ENCODE measurements around the gene NAALAD2. TPM values are rescaled to one million over a fixed set of nuclear protein-coding genes. Genes with fewer than 3 reads are reported as not detected.

Gene NAALAD2
- total and polyA plus RNA-seq, 4 experiments from 2014 or later: 0.08 TPM; not detected in 3

DNA sequence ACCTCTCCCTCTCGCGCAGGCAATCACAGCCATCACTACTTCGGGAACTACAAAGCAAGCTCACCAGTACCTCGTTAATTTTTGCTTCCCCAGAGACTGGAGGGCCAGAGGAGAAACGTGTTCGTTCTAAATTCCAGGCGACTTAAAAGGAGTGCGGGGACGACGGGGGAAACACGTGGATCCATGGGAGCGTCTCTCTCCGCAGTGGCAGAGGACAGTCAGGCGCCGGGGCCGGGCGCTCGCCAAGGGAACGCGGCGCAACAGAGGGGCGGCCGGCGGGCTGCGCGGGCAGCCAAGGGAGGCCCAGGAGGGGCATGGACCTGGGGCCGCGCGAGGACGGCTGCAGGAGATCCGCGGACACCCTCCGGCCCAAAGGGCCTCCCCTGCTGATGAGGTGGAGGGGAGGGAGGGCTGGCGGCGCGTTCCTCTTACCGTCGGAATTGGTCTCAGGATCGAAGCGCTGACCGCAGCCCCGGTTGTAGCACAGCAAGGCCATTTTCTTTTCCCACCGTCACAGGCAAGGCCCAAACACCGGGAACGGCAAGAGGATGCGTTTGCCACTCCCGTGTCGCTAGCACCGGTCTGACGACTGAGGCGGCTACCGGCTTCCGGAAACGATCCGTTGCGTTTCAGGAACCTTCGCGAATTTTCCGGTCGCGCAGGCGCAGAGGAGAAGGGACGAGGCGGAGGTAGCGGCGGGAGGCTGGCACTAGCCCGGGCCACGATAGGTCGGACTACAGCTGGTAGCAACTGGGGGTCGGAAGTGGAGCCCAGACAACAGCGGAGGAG, 88.2 kb downstream of the NAALAD2 start, which contains the start of gene CHORDC1:
TSS of gene CHORDC1 (minus strand) at position 591 of the 789 bp plus-strand sequence. CDS start at position 496, 95 bp downstream.
- Mint-ChIP-seq H3K36me3 (peaks cover 3 to 24% of the 10 kb centered on the region in 2 donors), H3K27me3 (no peaks in the 10 kb centered on the region), H3K9me3 (no peaks in the 10 kb centered on the region), H3K27ac (peak within 1 kb of the TSS; percentile 88 to 99 (median 97)), H3K4me1 (peaks cover 44 to 62% (median 52%) of the 10 kb centered on the region in 4 donors), H3K4me3 (peak within 1 kb of the TSS; percentile 96 to 99 (median 98))
- POLR2A ChIA-PET (ENCODE audit: partially characterized antibody): interaction anchor here (0.8 to 1.6 kb wide), 6 partner anchors 8 to 18 kb away, joined by 3 to 6 read pairs (median 4); no protein-coding TSS in a partner anchor
- H3K27me3 ChIP-seq (ENCODE audit: insufficient read depth, low read length): no peaks in the 10 kb centered on the region
- peak; percentile 88 to 92 (median 89) for DNase-seq
- no peaks in the 10 kb centered on the region for H3K9me3 ChIP-seq (ENCODE audit: control insufficient read depth in 1 of 2, low read length in 2 of 2)
- intact Hi-C loops (cut with micrococcal nuclease): loop anchor here (1.0 to 10.0 kb wide), 3 partner anchors 17 to 1888 kb away; partner anchors contain the start of gene CTSC
- H3K36me3 ChIP-seq (ENCODE audit: insufficient read depth, low read length): no peaks in the 10 kb centered on the region
- peak within 1 kb of the TSS; percentile 95 to 99 for H3K4me3 ChIP-seq (ENCODE audit: low read length in 2 of 2)
- H3K27ac ChIP-seq (ENCODE audit: low read depth, low read length): peak within 1 kb of the TSS; percentile 88
- CTCF ChIA-PET (ENCODE audit: partially characterized antibody): interaction anchor here (1.0 kb wide), 1 partner anchor 18 kb away, joined by 7 read pairs; no protein-coding TSS in a partner anchor
- peaks cover 51% of the 10 kb centered on the region for H3K4me1 ChIP-seq (ENCODE audit: insufficient read depth, low read length)

DNA sequence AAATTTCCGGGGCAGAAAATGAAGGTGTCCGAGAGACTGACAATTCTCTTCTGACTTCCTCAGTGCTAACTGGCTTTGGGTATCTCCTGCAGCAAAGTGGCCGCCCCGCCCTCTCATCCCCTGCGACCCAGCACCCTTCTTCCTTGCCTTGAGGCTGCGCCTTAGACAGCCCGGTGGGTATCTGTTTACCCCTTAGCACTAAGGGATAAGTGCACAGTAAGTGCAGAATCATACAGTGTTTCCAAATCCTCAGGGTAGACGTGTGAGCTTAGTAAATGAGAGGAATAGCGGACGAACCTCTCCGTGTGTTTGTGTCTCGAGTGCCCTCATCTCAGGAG, 88.8 kb downstream of the NAALAD2 start:
- ChIA-PET CTCF (ENCODE audit: partially characterized antibody) (interaction anchor here (1.0 kb wide), 1 partner anchor 18 kb away, joined by 7 read pairs; no protein-coding TSS in a partner anchor), POLR2A (ENCODE audit: partially characterized antibody) (interaction anchor here (0.8 to 1.6 kb wide), 5 partner anchors 9 to 17 kb away, joined by 3 to 6 read pairs (median 3); no protein-coding TSS in a partner anchor)
- Mint-ChIP-seq H3K4me1 (peaks cover 41 to 58% (median 48%) of the 10 kb centered on the region in 4 donors), H3K9me3 (no peaks in the 10 kb centered on the region), H3K27ac (peak overlapping the region; percentile 88 to 98 (median 95)), H3K36me3 (peaks cover 0 to 21% of the 10 kb centered on the region in 2 donors), H3K27me3 (no peaks in the 10 kb centered on the region), H3K4me3 (peak overlapping the region; percentile 96 to 99 (median 98))
- H3K27ac ChIP-seq (ENCODE audit: low read depth, low read length): peak overlapping the region; percentile 88
- H3K4me1 ChIP-seq (ENCODE audit: insufficient read depth, low read length): peaks cover 46% of the 10 kb centered on the region
- no peaks in the 10 kb centered on the region for H3K27me3 ChIP-seq (ENCODE audit: insufficient read depth, low read length)
- H3K36me3 ChIP-seq (ENCODE audit: insufficient read depth, low read length): no peaks in the 10 kb centered on the region
- intact Hi-C loops (cut with micrococcal nuclease): loop anchor here (1.0 to 10.0 kb wide), 3 partner anchors 18 to 1888 kb away; partner anchors contain the start of gene CTSC
- no peaks in the 10 kb centered on the region for H3K9me3 ChIP-seq (ENCODE audit: control insufficient read depth in 1 of 2, low read length in 2 of 2)
- no peak for DNase-seq
- peak overlapping the region; percentile 95 to 99 for H3K4me3 ChIP-seq (ENCODE audit: low read length in 2 of 2)

DNA sequence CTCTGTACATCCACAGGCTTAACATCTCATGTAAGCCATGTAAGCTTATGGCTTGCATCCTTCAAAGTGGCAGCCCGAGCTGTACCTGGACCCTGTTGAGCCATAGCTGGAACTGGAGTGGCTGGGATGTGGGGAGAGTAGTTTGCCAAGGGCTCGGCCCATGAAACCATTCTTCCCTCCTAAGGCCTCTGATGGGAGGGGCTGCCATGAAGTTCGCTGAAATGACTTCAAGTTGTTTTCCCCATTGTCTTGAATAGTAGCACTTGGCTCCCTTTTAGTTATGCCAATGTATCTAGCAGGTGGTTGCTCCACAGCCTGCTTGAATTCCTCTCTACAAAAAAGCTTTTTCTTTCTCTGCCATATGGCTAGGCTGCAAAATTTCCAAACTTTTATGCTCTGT, 93.6 kb downstream of the NAALAD2 start:
- CTCF ChIA-PET (ENCODE audit: partially characterized antibody): interaction anchor here (3.0 kb wide), 1 partner anchor 23 kb away, joined by 14 read pairs; no protein-coding TSS in a partner anchor

DNA sequence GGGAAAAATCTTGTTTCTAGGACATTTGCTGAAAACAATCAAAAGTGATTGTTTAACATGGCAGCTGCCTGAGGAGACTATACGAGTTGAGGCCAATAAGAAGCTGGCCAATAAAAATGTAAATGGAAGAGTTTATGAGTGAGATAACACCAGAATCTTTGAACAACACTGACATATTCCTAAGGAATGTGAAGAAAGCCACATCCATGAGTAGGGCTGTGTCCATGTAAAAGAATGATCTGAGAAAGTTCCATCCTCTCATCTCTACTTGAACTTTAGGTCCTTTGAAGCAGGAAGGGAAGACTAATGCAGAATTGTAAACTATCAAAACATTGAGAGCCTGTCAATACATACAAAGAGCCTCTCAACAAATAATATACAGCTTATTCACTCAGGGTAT, 95.3 kb downstream of the NAALAD2 start:
- ChIA-PET CTCF (ENCODE audit: partially characterized antibody) (interaction anchor here (1.1 to 3.0 kb wide), 3 partner anchors 10 to 25 kb away, joined by 3 to 14 read pairs (median 4); no protein-coding TSS in a partner anchor), POLR2A (ENCODE audit: partially characterized antibody) (no interaction called here)
- Mint-ChIP-seq H3K4me1 (peaks cover 0 to 3% (median 0%) of the 10 kb centered on the region in 4 donors), H3K9me3 (peaks cover 0 to 4% (median 0%) of the 10 kb centered on the region in 8 donors), H3K27me3 (peaks cover 0 to 2% of the 10 kb centered on the region in 2 donors), H3K27ac (no peak overlapping the region), H3K4me3 (no peak overlapping the region), H3K36me3 (peaks cover 0 to 5% of the 10 kb centered on the region in 2 donors)
- no peak overlapping the region for H3K27ac ChIP-seq (ENCODE audit: low read depth, low read length)
- no peak overlapping the region for H3K4me3 ChIP-seq (ENCODE audit: low read length in 2 of 2)
- H3K9me3 ChIP-seq (ENCODE audit: control insufficient read depth in 1 of 2, low read length in 2 of 2): no peaks in the 10 kb centered on the region
- no peaks in the 10 kb centered on the region for H3K4me1 ChIP-seq (ENCODE audit: insufficient read depth, low read length)
- no peaks in the 10 kb centered on the region for H3K27me3 ChIP-seq (ENCODE audit: insufficient read depth, low read length)
- no peak for DNase-seq
- intact Hi-C loops (cut with micrococcal nuclease): loop anchor here (10.0 kb wide), 1 partner anchor 1895 kb away; the partner anchor contains the start of gene CTSC
- no peaks in the 10 kb centered on the region for H3K36me3 ChIP-seq (ENCODE audit: insufficient read depth, low read length)

More for the DNA sequence above, 93.6 kb downstream of the NAALAD2 start:
- Mint-ChIP-seq H3K4me3 (no peak overlapping the region), H3K27ac (no peak overlapping the region), H3K4me1 (peaks cover 8 to 16% (median 10%) of the 10 kb centered on the region in 4 donors), H3K27me3 (peaks cover 0 to 2% of the 10 kb centered on the region in 2 donors), H3K9me3 (peaks cover 0 to 4% (median 0%) of the 10 kb centered on the region in 8 donors), H3K36me3 (peaks cover 5 to 6% of the 10 kb centered on the region in 2 donors)
- no peaks in the 10 kb centered on the region for H3K27me3 ChIP-seq (ENCODE audit: insufficient read depth, low read length)
- intact Hi-C loops (cut with micrococcal nuclease): loop anchor here (10.0 kb wide), 1 partner anchor 1893 kb away; the partner anchor contains the start of gene CTSC
- H3K4me3 ChIP-seq (ENCODE audit: low read length in 2 of 2): no peak overlapping the region
- H3K36me3 ChIP-seq (ENCODE audit: insufficient read depth, low read length): no peaks in the 10 kb centered on the region
- DNase-seq: peak in 1 of 5 donors; percentile 33
- no peaks in the 10 kb centered on the region for H3K9me3 ChIP-seq (ENCODE audit: control insufficient read depth in 1 of 2, low read length in 2 of 2)
- POLR2A ChIA-PET (ENCODE audit: partially characterized antibody): no interaction called here
- H3K27ac ChIP-seq (ENCODE audit: low read depth, low read length): no peak overlapping the region
- H3K4me1 ChIP-seq (ENCODE audit: insufficient read depth, low read length): peaks cover 10% of the 10 kb centered on the region

DNA sequence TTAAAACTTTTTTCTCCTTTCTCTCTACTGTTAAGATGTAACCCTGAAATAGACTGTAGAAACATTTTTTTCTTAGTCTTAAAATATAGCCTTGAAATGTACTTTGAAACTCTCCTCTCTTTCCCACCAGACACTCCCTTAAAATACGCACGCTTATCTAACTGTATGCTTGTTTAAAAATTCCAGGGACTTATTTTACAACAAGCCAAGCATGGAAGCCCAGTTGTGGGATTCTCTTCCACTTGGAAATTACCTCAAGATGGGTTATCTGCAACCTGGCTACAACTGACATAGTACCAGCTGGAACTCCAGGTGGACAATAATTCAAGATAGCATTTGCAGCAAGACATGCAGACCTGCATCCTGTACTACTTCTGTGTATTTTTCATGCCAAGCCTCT, 100.5 kb downstream of the NAALAD2 start:
- POLR2A ChIA-PET (ENCODE audit: partially characterized antibody): no interaction called here
- H3K27me3 ChIP-seq (ENCODE audit: insufficient read depth, low read length): no peaks in the 10 kb centered on the region
- no peak overlapping the region for H3K4me3 Mint-ChIP-seq
- no peaks in the 10 kb centered on the region for H3K4me1 ChIP-seq (ENCODE audit: insufficient read depth, low read length)
- no peaks in the 10 kb centered on the region for H3K9me3 ChIP-seq (ENCODE audit: control insufficient read depth in 1 of 2, low read length in 2 of 2)
- no peaks in the 10 kb centered on the region for H3K36me3 Mint-ChIP-seq
- H3K27me3 Mint-ChIP-seq: peaks cover 0 to 1% of the 10 kb centered on the region in 2 donors
- no peaks in the 10 kb centered on the region for H3K9me3 Mint-ChIP-seq
- no peak overlapping the region for H3K27ac Mint-ChIP-seq
- no peaks in the 10 kb centered on the region for H3K36me3 ChIP-seq (ENCODE audit: insufficient read depth, low read length)
- no peak overlapping the region for H3K27ac ChIP-seq (ENCODE audit: low read depth, low read length)
- DNase-seq: no peak
- intact Hi-C loops (cut with micrococcal nuclease): no loop called here
- H3K4me1 Mint-ChIP-seq: peaks cover 0 to 2% (median 1%) of the 10 kb centered on the region in 4 donors
- no peak overlapping the region for H3K4me3 ChIP-seq (ENCODE audit: low read length in 2 of 2)
- CTCF ChIA-PET (ENCODE audit: partially characterized antibody): interaction anchor here (2.5 kb wide), 1 partner anchor 30 kb away, joined by 8 read pairs; no protein-coding TSS in a partner anchor

DNA sequence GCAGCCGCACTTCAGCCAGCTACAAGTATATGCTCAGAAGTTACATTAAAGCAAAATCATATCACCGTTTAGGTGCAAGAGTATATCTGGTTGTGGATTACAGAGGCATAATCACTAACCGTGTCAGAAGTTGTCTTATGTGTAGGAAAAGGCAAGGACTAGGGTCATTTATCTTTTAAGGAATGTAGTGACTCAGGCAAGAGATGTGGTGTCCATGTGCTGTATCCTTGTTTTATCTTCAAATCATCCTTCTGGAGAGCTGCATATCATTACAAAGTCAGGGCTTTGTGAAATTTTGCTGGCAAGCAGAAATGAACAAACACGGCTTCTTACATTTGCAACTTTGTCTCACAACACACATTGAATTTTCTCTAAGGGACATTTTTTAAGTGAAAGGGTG, 101.1 kb downstream of the NAALAD2 start:
- Histone ChIP-seq H3K9me3 (ENCODE audit: control insufficient read depth in 1 of 2, low read length in 2 of 2) (no peaks in the 10 kb centered on the region), H3K36me3 (ENCODE audit: insufficient read depth, low read length) (no peaks in the 10 kb centered on the region), H3K4me1 (ENCODE audit: insufficient read depth, low read length) (peaks cover 2% of the 10 kb centered on the region), H3K27ac (ENCODE audit: low read depth, low read length) (no peak overlapping the region), H3K4me3 (ENCODE audit: low read length in 2 of 2) (no peak overlapping the region), H3K27me3 (ENCODE audit: insufficient read depth, low read length) (no peaks in the 10 kb centered on the region)
- peaks cover 0 to 2% of the 10 kb centered on the region in 2 donors for H3K27me3 Mint-ChIP-seq
- DNase-seq: no peak
- peaks cover 0 to 8% (median 4%) of the 10 kb centered on the region in 4 donors for H3K4me1 Mint-ChIP-seq
- no peak overlapping the region for H3K27ac Mint-ChIP-seq
- no peak overlapping the region for H3K4me3 Mint-ChIP-seq
- H3K9me3 Mint-ChIP-seq: no peaks in the 10 kb centered on the region
- ChIA-PET CTCF (ENCODE audit: partially characterized antibody) (interaction anchor here (1.2 kb wide), 1 partner anchor 31 kb away, joined by 3 read pairs; no protein-coding TSS in a partner anchor), POLR2A (ENCODE audit: partially characterized antibody) (interaction anchor here (1.3 kb wide), 1 partner anchor 13 kb away, joined by 4 read pairs; no protein-coding TSS in a partner anchor)
- no peaks in the 10 kb centered on the region for H3K36me3 Mint-ChIP-seq
- intact Hi-C loops (cut with micrococcal nuclease): no loop called here
